ENCODE data around the gene PLXDC2. TPM values are rescaled to one million over a fixed set of nuclear protein-coding genes. Genes with fewer than 3 reads are reported as not detected.

PLXDC2 gene
- total and polyA plus RNA-seq, 11 donors: 3.4 to 36.4 (median 17.1) TPM

- H3K4me1 ChIP-seq: peaks cover 0 to 56% (median 18%) of the 10 kb centered on the region in 12 donors
- DNase-seq (no peak), ATAC-seq (no peak)
- no peaks in the 10 kb centered on the region for H3K27me3 ChIP-seq
- H3K27ac ChIP-seq: no peak overlapping the region
- H3K36me3 ChIP-seq: no peaks in the 10 kb centered on the region
- intact Hi-C loops (cut with DNase I): loop anchor here in 3 of 10 donors (10.0 kb wide), 2 partner anchors 48 to 132 kb away; no protein-coding TSS in a partner anchor
- WGBS, 4 donors: 95 to 99% (median 97%) methylated on average over 2 of the region's 2 CpGs
- no peak overlapping the region for H3K4me3 ChIP-seq
- H3K9me3 ChIP-seq: no peaks in the 10 kb centered on the region
- TF ChIP-seq, protein P1, sequence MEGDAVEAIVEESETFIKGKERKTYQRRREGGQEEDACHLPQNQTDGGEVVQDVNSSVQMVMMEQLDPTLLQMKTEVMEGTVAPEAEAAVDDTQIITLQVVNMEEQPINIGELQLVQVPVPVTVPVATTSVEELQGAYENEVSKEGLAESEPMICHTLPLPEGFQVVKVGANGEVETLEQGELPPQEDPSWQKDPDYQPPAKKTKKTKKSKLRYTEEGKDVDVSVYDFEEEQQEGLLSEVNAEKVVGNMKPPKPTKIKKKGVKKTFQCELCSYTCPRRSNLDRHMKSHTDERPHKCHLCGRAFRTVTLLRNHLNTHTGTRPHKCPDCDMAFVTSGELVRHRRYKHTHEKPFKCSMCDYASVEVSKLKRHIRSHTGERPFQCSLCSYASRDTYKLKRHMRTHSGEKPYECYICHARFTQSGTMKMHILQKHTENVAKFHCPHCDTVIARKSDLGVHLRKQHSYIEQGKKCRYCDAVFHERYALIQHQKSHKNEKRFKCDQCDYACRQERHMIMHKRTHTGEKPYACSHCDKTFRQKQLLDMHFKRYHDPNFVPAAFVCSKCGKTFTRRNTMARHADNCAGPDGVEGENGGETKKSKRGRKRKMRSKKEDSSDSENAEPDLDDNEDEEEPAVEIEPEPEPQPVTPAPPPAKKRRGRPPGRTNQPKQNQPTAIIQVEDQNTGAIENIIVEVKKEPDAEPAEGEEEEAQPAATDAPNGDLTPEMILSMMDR (IDR thresholded peaks at IDR 0.05): no peak
- no peak for TF ChIP-seq POLR2A (IDR thresholded peaks at IDR 0.05)
These were observed 140.3 kb downstream of the PLXDC2 start for GRCh38 chr10:19956516-19957032.

DNA sequence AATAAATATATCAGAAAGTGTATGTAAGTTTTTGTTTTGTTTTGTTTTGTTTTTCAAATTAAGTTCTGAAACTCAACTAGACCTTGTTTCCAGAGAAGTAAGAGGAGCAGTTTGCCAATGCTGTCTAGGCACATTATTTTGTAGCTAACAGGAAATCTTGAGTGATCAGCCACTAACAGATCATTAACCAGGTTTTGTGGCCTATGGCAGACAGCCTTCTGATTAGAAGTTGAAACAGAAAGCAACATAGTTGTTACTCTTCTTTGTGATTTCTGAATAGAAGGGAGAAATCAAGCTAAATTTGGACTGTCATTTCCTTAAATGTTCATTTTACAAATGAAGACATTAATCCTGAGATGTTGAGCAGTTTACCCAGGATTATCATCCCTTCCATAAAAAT, 142.6 kb downstream of the PLXDC2 start:
- ATAC-seq (no peak), DNase-seq (no peak)
- TF ChIP-seq, protein P1 (IDR thresholded peaks at IDR 0.05): no peak
- intact Hi-C loops (cut with DNase I): loop anchor here in 3 of 10 donors (10.0 kb wide), 2 partner anchors 46 to 134 kb away; no protein-coding TSS in a partner anchor
- Histone ChIP-seq H3K9me3 (no peaks in the 10 kb centered on the region), H3K36me3 (no peaks in the 10 kb centered on the region), H3K27ac (peak overlapping the region in 1 of 12 donors; percentile 36), H3K27me3 (no peaks in the 10 kb centered on the region), H3K4me3 (no peak overlapping the region), H3K4me1 (peaks cover 0 to 36% (median 8%) of the 10 kb centered on the region in 12 donors)

GRCh38 chr10:19961076-19962053, 145.1 kb downstream of the PLXDC2 start:
- no peak for ATAC-seq
- Histone ChIP-seq H3K27me3 (no peaks in the 10 kb centered on the region), H3K27ac (no peak overlapping the region), H3K36me3 (no peaks in the 10 kb centered on the region), H3K9me3 (no peaks in the 10 kb centered on the region), H3K4me3 (no peak overlapping the region), H3K4me1 (peaks cover 0 to 38% (median 8%) of the 10 kb centered on the region in 12 donors)
- TF ChIP-seq POLR2A (IDR thresholded peaks at IDR 0.05): no peak
- TF ChIP-seq, protein P1 (IDR thresholded peaks at IDR 0.05): no peak
- DNase-seq: no peak
- intact Hi-C loops (cut with DNase I): no loop called here
- WGBS, 4 donors: 90 to 94% (median 93%) methylated on average over 7 of the region's 7 CpGs

DNA sequence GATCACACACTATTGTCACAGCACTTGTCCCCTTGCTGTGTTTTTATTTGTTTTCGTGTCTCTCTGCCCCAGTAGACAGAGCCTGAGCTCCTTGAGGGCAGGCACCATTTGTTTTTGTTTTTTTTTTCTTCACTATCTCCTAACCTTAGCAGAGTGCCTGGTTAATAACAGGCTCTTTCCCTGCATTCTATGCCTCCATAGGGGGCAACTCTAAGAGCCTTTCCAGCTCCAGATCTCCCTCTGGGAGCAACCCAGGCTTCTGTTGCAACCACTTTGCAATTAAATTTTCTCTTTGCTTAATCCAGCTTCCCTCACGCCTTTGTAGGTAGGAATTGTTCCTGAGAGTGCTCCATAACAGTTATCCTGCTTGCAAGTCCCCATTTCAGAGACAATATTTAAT, 148.4 kb downstream of the PLXDC2 start:
- Histone ChIP-seq H3K9me3 (no peaks in the 10 kb centered on the region), H3K36me3 (no peaks in the 10 kb centered on the region), H3K4me3 (no peak overlapping the region), H3K27me3 (no peaks in the 10 kb centered on the region), H3K27ac (no peak overlapping the region), H3K4me1 (peaks cover 0 to 41% (median 5%) of the 10 kb centered on the region in 12 donors)
- DNase-seq: no peak
- intact Hi-C loops (cut with DNase I): no loop called here
- WGBS, 4 donors: 63 to 84% (median 79%) methylated on average over 2 of the region's 2 CpGs
- TF ChIP-seq, protein P1 (IDR thresholded peaks at IDR 0.05): no peak
- TF ChIP-seq POLR2A (IDR thresholded peaks at IDR 0.05): no peak
- no peak for ATAC-seq

All from heart left ventricle (tissue), 16 donors.